Natural killer cell (primary cell): ENCODE data around the gene LAPTM5. TPM values are rescaled to one million over a fixed set of nuclear protein-coding genes. Genes with fewer than 3 reads are reported as not detected.

Experiments
- ATAC-seq, 3 donors: fragments of 150-1000 bp in 2 of 3; fragments of 200-7000 bp in 1 of 3; cut with Tn5 transposase; 1 replicate in 1 of 3; 2 replicates in 2 of 3; pipeline ENCODE4 v1.10.0; 2021; ENCODE audit warnings: mild to moderate bottlenecking in 2 of 3, moderate library complexity in 2 of 3
- DNase-seq, 2 donors: peaks; one replicate each; pipeline versions ENCODE4 v3.0.0 to v3.0.0-alpha.2; 2013 to 2021; ENCODE audit warnings: mixed read lengths in 1 of 2
- H3K27ac ChIP-seq: one replicate; pipeline ENCODE4 v1.5.1; 2013; ENCODE audit warnings: mild to moderate bottlenecking, low read length
- H3K27me3 ChIP-seq: one replicate; pipeline ENCODE4 v1.6.1; 2013; ENCODE audit warnings: low read length; ENCODE audit not compliant: control insufficient read depth, insufficient read depth
- H3K36me3 ChIP-seq: one replicate; pipeline ENCODE4 v1.6.1; 2013; ENCODE audit warnings: low read length; ENCODE audit not compliant: control insufficient read depth, insufficient read depth
- H3K4me1 ChIP-seq: one replicate; pipeline ENCODE4 v1.6.1; 2013; ENCODE audit warnings: low read length; ENCODE audit not compliant: control insufficient read depth, insufficient read depth
- H3K4me3 ChIP-seq: one replicate; pipeline ENCODE4 v1.5.1; 2013; ENCODE audit warnings: low read length
- H3K9me3 ChIP-seq: one replicate; pipeline ENCODE4 v1.6.1; 2013; ENCODE audit warnings: low read length; ENCODE audit not compliant: control insufficient read depth, insufficient read depth
- H3K27ac Mint-ChIP-seq, 2 donors: one replicate each; pipeline ENCODE4 v1.8.0; 2022; ENCODE audit warnings: mild to moderate bottlenecking in 2 of 2, mixed read lengths in 2 of 2, moderate library complexity in 1 of 2
- H3K27me3 Mint-ChIP-seq, 2 donors: one replicate each; pipeline ENCODE4 v1.8.0; 2022; ENCODE audit warnings: low read depth in 2 of 2, mixed read lengths in 2 of 2
- H3K36me3 Mint-ChIP-seq: one replicate; pipeline ENCODE4 v1.8.0; 2022; ENCODE audit warnings: mixed read lengths
- H3K4me1 Mint-ChIP-seq, 2 donors: one replicate each; pipeline ENCODE4 v1.8.0; 2022; ENCODE audit warnings: mixed read lengths in 2 of 2
- H3K4me3 Mint-ChIP-seq: one replicate; pipeline ENCODE4 v1.8.0; 2022; ENCODE audit warnings: mild to moderate bottlenecking, moderate library complexity, mixed read lengths
- H3K9me3 Mint-ChIP-seq, 2 donors: one replicate each; pipeline ENCODE4 v1.8.0; 2022; ENCODE audit warnings: mixed read lengths in 2 of 2
- CTCF ChIP-seq: fragments of 200-600 bp; IDR thresholded peaks from one replicate; pipeline ENCODE4 v1.8.0; 2022; ENCODE audit warnings: antibody characterized with exemption
- WGBS: methylation state at CpG from one replicate; pipeline ENCODE4 v1.1.7; 2013; ENCODE audit warnings: missing lambda C conversion rate; ENCODE audit not compliant: insufficient coverage; 5-methylcytosine and 5-hydroxymethylcytosine counted together
- intact Hi-C: fragments of 100-400 bp; cut with micrococcal nuclease; formaldehyde crosslinking; loops from one replicate; pipeline ENCODE4 v1.14.2; 2022
- total RNA-seq, 4 donors: library from RNA; stranded (reverse); fragments of 120-200 nt in 1 of 4; gene quantifications; one replicate each; pipeline versions ENCODE4 v1.2.3 to v1.2.4, GENCODE V29; 2013 to 2022

Gene LAPTM5
- total RNA-seq, 3 donors from 2014 or later (not counting 1 experiment from before 2014, with no cell fraction given) = 520 to 674 (median 533) TPM

DNA sequence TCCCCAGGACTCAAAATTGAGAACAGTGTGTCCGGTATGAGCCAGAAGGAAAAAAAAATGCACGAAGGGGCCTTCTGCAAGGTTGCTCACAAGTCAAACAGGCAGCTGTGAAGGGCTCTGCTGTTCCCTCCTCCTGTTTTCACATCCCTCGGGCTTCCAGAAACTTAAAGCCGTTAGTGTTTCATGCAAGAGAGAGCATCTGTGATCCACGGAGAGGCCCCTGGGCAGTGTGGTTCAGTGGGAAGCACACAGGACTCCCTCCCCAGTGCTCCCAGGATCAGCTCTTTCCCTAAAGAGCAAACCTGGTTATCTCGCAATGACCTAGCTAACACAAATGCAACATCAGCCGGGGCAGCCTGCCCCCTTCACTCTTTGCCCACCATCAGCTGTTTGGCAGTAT is 31.3 kb downstream of the LAPTM5 start:
- Histone ChIP-seq H3K9me3 (no peaks in the 10 kb centered on the region), H3K27me3 (no peaks in the 10 kb centered on the region), H3K36me3 (peaks cover 5% of the 10 kb centered on the region), H3K4me1 (peaks cover 37% of the 10 kb centered on the region), H3K27ac (no peak overlapping the region), H3K4me3 (no peak overlapping the region)
- WGBS = 92% methylated on average over 7 of the region's 7 CpGs
- intact Hi-C loops = no loop called here
- no peak overlapping the region for H3K4me3 Mint-ChIP-seq
- ATAC-seq = no peak
- DNase-seq = no peak
- H3K4me1 Mint-ChIP-seq = peaks cover 28 to 36% of the 10 kb centered on the region in 2 donors
- no peaks in the 10 kb centered on the region for H3K36me3 Mint-ChIP-seq
- no peak overlapping the region for H3K27ac Mint-ChIP-seq
- no peaks in the 10 kb centered on the region for H3K27me3 Mint-ChIP-seq
- no peaks in the 10 kb centered on the region for H3K9me3 Mint-ChIP-seq
- TF ChIP-seq CTCF = no peak

GRCh38 chr1:30725450-30726095 is 32.0 kb downstream of the LAPTM5 start:
- H3K4me1 ChIP-seq = peaks cover 34% of the 10 kb centered on the region
- no peak for DNase-seq

GRCh38 chr1:30724655-30725421 is 32.7 kb downstream of the LAPTM5 start:
- no peak overlapping the region for H3K4me3 ChIP-seq
- H3K9me3 ChIP-seq = no peaks in the 10 kb centered on the region
- ATAC-seq (no peak), DNase-seq (no peak)
- no peaks in the 10 kb centered on the region for H3K9me3 Mint-ChIP-seq
- no peak for TF ChIP-seq CTCF
- H3K4me1 Mint-ChIP-seq = peaks cover 14 to 22% of the 10 kb centered on the region in 2 donors
- 89% methylated on average over 5 of the region's 5 CpGs for WGBS
- peaks cover 5% of the 10 kb centered on the region for H3K36me3 ChIP-seq
- peaks cover 34% of the 10 kb centered on the region for H3K4me1 ChIP-seq
- no peaks in the 10 kb centered on the region for H3K27me3 Mint-ChIP-seq
- H3K27me3 ChIP-seq = no peaks in the 10 kb centered on the region
- H3K4me3 Mint-ChIP-seq = no peak overlapping the region
- no peak overlapping the region for H3K27ac ChIP-seq
- intact Hi-C loops = no loop called here
- no peaks in the 10 kb centered on the region for H3K36me3 Mint-ChIP-seq
- no peak overlapping the region for H3K27ac Mint-ChIP-seq

More at GRCh38 chr1:30725450-30726095, 32.0 kb downstream of the LAPTM5 start:
- ATAC-seq = no peak
- Histone ChIP-seq H3K4me3 (no peak overlapping the region), H3K36me3 (peaks cover 5% of the 10 kb centered on the region), H3K27me3 (no peaks in the 10 kb centered on the region), H3K9me3 (no peaks in the 10 kb centered on the region), H3K27ac (no peak overlapping the region)
- intact Hi-C loops = no loop called here
- TF ChIP-seq CTCF = no peak
- Mint-ChIP-seq H3K27me3 (no peaks in the 10 kb centered on the region), H3K4me1 (peaks cover 21 to 29% of the 10 kb centered on the region in 2 donors), H3K36me3 (no peaks in the 10 kb centered on the region), H3K9me3 (no peaks in the 10 kb centered on the region), H3K27ac (no peak overlapping the region), H3K4me3 (no peak overlapping the region)
- 94% methylated on average over 17 of the region's 17 CpGs for WGBS
